Measurements from ENCODE around the gene MUC6. TPM values are rescaled to one million over a fixed set of nuclear protein-coding genes. Genes with fewer than 3 reads are reported as not detected.

Gene MUC6
- total RNA-seq, 1 experiment from 2014 or later = not detected

- H3K27ac ChIP-seq = no peak overlapping the region
- H3K9me3 ChIP-seq (replicated peaks) = no peaks in the 10 kb centered on the region
- no peaks in the 10 kb centered on the region for H3K27me3 ChIP-seq (replicated peaks)
- no peak for DNase-seq (ENCODE audit: low read depth in 1 of 2, low spot score in 2 of 2)
- no peaks in the 10 kb centered on the region for H3K4me1 ChIP-seq (replicated peaks)
- no peak overlapping the region for H3K4me3 ChIP-seq
- 0 out of 2 replicates have a peak, but pooled peaks cover 3% of the 10 kb centered on the region for H3K36me3 ChIP-seq
These were observed 34.7 kb downstream of the MUC6 start for GRCh38 chr11:1001617-1002405.

GRCh38 chr11:1000357-1001278 is 35.9 kb downstream of the MUC6 start:
- Histone ChIP-seq H3K4me1 (replicated peaks) (no peaks in the 10 kb centered on the region), H3K36me3 (0 out of 2 replicates have a peak, but pooled peaks cover 3% of the 10 kb centered on the region), H3K4me3 (no peak overlapping the region), H3K9me3 (replicated peaks) (no peaks in the 10 kb centered on the region), H3K27me3 (replicated peaks) (no peaks in the 10 kb centered on the region), H3K27ac (no peak overlapping the region)
- DNase-seq (ENCODE audit: low read depth in 1 of 2, low spot score in 2 of 2) = no peak

- no peak overlapping the region for H3K27ac ChIP-seq
- H3K36me3 ChIP-seq = 0 out of 2 replicates have a peak, but pooled peaks cover 3% of the 10 kb centered on the region
- no peaks in the 10 kb centered on the region for H3K27me3 ChIP-seq (replicated peaks)
- DNase-seq (ENCODE audit: low read depth in 1 of 2, low spot score in 2 of 2) = no peak
- H3K4me1 ChIP-seq (replicated peaks) = no peaks in the 10 kb centered on the region
- H3K9me3 ChIP-seq (replicated peaks) = no peaks in the 10 kb centered on the region
- no peak overlapping the region for H3K4me3 ChIP-seq
These were observed 37.5 kb downstream of the MUC6 start for GRCh38 chr11:999009-999408.

- no peak for DNase-seq (ENCODE audit: low read depth in 1 of 2, low spot score in 2 of 2)
- no peaks in the 10 kb centered on the region for H3K27me3 ChIP-seq (replicated peaks)
These were observed 38.6 kb downstream of the MUC6 start for GRCh38 chr11:997907-998306.

GRCh38 chr11:996681-997080 is 39.8 kb downstream of the MUC6 start:
- H3K27me3 ChIP-seq (replicated peaks) = no peaks in the 10 kb centered on the region
- no peak for DNase-seq (ENCODE audit: low read depth in 1 of 2, low spot score in 2 of 2)
- no peak overlapping the region for H3K4me3 ChIP-seq
- H3K36me3 ChIP-seq = no peaks in the 10 kb centered on the region
- H3K27ac ChIP-seq = no peak overlapping the region
- no peaks in the 10 kb centered on the region for H3K9me3 ChIP-seq (replicated peaks)
- no peaks in the 10 kb centered on the region for H3K4me1 ChIP-seq (replicated peaks)

More at GRCh38 chr11:997907-998306, 38.6 kb downstream of the MUC6 start:
- Histone ChIP-seq H3K36me3 (no peaks in the 10 kb centered on the region), H3K4me1 (replicated peaks) (no peaks in the 10 kb centered on the region), H3K9me3 (replicated peaks) (no peaks in the 10 kb centered on the region), H3K4me3 (no peak overlapping the region), H3K27ac (no peak overlapping the region)

- Histone ChIP-seq H3K36me3 (no peaks in the 10 kb centered on the region), H3K27me3 (replicated peaks) (no peaks in the 10 kb centered on the region), H3K9me3 (replicated peaks) (no peaks in the 10 kb centered on the region), H3K27ac (no peak overlapping the region), H3K4me3 (no peak overlapping the region), H3K4me1 (replicated peaks) (no peaks in the 10 kb centered on the region)
- DNase-seq (ENCODE audit: low read depth in 1 of 2, low spot score in 2 of 2) = no peak
These were observed 40.6 kb downstream of the MUC6 start for GRCh38 chr11:995752-996420.

GRCh38 chr11:995044-995751 is 41.3 kb downstream of the MUC6 start:
- no peak for DNase-seq (ENCODE audit: low read depth in 1 of 2, low spot score in 2 of 2)

GRCh38 chr11:993632-994167 is 42.8 kb downstream of the MUC6 start:
- H3K27me3 ChIP-seq (replicated peaks) = no peaks in the 10 kb centered on the region
- DNase-seq (ENCODE audit: low read depth in 1 of 2, low spot score in 2 of 2) = no peak
- H3K27ac ChIP-seq = no peak overlapping the region
- H3K4me3 ChIP-seq = no peak overlapping the region
- no peaks in the 10 kb centered on the region for H3K4me1 ChIP-seq (replicated peaks)
- no peaks in the 10 kb centered on the region for H3K36me3 ChIP-seq
- no peaks in the 10 kb centered on the region for H3K9me3 ChIP-seq (replicated peaks)

More at GRCh38 chr11:995044-995751, 41.3 kb downstream of the MUC6 start:
- Histone ChIP-seq H3K9me3 (replicated peaks) (no peaks in the 10 kb centered on the region), H3K36me3 (no peaks in the 10 kb centered on the region), H3K27ac (no peak overlapping the region), H3K4me3 (no peak overlapping the region), H3K27me3 (replicated peaks) (no peaks in the 10 kb centered on the region), H3K4me1 (replicated peaks) (no peaks in the 10 kb centered on the region)

GRCh38 chr11:992577-992976 is 43.9 kb downstream of the MUC6 start:
- H3K9me3 ChIP-seq (replicated peaks) = no peaks in the 10 kb centered on the region
- no peaks in the 10 kb centered on the region for H3K4me1 ChIP-seq (replicated peaks)
- no peak overlapping the region for H3K27ac ChIP-seq
- H3K4me3 ChIP-seq = no peak overlapping the region
- DNase-seq (ENCODE audit: low read depth in 1 of 2, low spot score in 2 of 2) = no peak
- no peaks in the 10 kb centered on the region for H3K36me3 ChIP-seq
- H3K27me3 ChIP-seq (replicated peaks) = no peaks in the 10 kb centered on the region

GRCh38 chr11:991711-992307 is 44.7 kb downstream of the MUC6 start:
- no peak overlapping the region for H3K4me3 ChIP-seq
- DNase-seq (ENCODE audit: low read depth in 1 of 2, low spot score in 2 of 2) = no peak
- H3K27ac ChIP-seq = no peak overlapping the region
- no peaks in the 10 kb centered on the region for H3K27me3 ChIP-seq (replicated peaks)
- no peaks in the 10 kb centered on the region for H3K36me3 ChIP-seq
- H3K4me1 ChIP-seq (replicated peaks) = no peaks in the 10 kb centered on the region
- no peaks in the 10 kb centered on the region for H3K9me3 ChIP-seq (replicated peaks)

GRCh38 chr11:991034-991433 is 45.5 kb downstream of the MUC6 start:
- Histone ChIP-seq H3K4me1 (replicated peaks) (no peaks in the 10 kb centered on the region), H3K36me3 (no peaks in the 10 kb centered on the region), H3K27ac (no peak overlapping the region), H3K9me3 (replicated peaks) (no peaks in the 10 kb centered on the region), H3K4me3 (no peak overlapping the region), H3K27me3 (replicated peaks) (no peaks in the 10 kb centered on the region)
- no peak for DNase-seq (ENCODE audit: low read depth in 1 of 2, low spot score in 2 of 2)

GRCh38 chr11:990101-990500 is 46.4 kb downstream of the MUC6 start:
- Histone ChIP-seq H3K27ac (no peak overlapping the region), H3K36me3 (peaks cover 3% of the 10 kb centered on the region; the same call in 1 of the 2 replicates), H3K4me3 (no peak overlapping the region), H3K27me3 (replicated peaks) (no peaks in the 10 kb centered on the region), H3K9me3 (replicated peaks) (no peaks in the 10 kb centered on the region), H3K4me1 (replicated peaks) (no peaks in the 10 kb centered on the region)
- DNase-seq (ENCODE audit: low read depth in 1 of 2, low spot score in 2 of 2) = no peak

Measured in SJSA1 (cell line).